Progenitor cell of endocrine pancreas (in vitro differentiated cells): ENCODE measurements around the gene MAST4. TPM values are rescaled to one million over a fixed set of nuclear protein-coding genes. Genes with fewer than 3 reads are reported as not detected.
"Not testable (repeated sequence)": the region's sequence is repeated elsewhere in the genome, so short reads cannot be mapped to it uniquely, and the experiment has no call there.

ENCODE experiments used
- DNase-seq: peaks from one replicate; pipeline ENCODE4 v3.0.0; 2021; ENCODE audit warnings: low spot score; ENCODE audit not compliant: unreplicated experiment
- H3K27ac Mint-ChIP-seq: 2 replicates; pipeline ENCODE4 v1.8.0; 2021; ENCODE audit warnings: mild to moderate bottlenecking, moderate library complexity, mixed read lengths
- H3K27me3 Mint-ChIP-seq: 2 replicates; pipeline ENCODE4 v1.8.0; 2021; ENCODE audit warnings: mixed read lengths
- H3K36me3 Mint-ChIP-seq: 2 replicates; pipeline ENCODE4 v1.8.0; 2022; ENCODE audit warnings: mixed read lengths; ENCODE audit not compliant: insufficient read depth
- H3K4me1 Mint-ChIP-seq: 2 replicates; pipeline ENCODE4 v1.8.0; 2021; ENCODE audit warnings: low read depth, mixed read lengths
- H3K4me3 Mint-ChIP-seq: 2 replicates; pipeline ENCODE4 v1.8.0; 2021; ENCODE audit warnings: low read depth, mild to moderate bottlenecking, moderate library complexity, mixed read lengths
- H3K9me3 Mint-ChIP-seq: 2 replicates; pipeline ENCODE4 v1.8.0; 2021; ENCODE audit warnings: low read depth, mixed read lengths
- total RNA-seq: library from RNA; stranded (reverse); gene quantifications from 2 replicates; pipeline ENCODE4 v1.2.1, GENCODE V29; 2021
- TF ChIP-seq, protein P1 (sequence below): fragments of 200-600 bp; sonication (generic); IDR thresholded peaks from one replicate; pipeline ENCODE4 v1.5.0; 2021; ENCODE audit warnings: antibody characterized with exemption, mild to moderate bottlenecking; ENCODE audit not compliant: unreplicated experiment

Gene MAST4
- total RNA-seq, 1 donor from 2014 or later: 45.3 TPM

DNA sequence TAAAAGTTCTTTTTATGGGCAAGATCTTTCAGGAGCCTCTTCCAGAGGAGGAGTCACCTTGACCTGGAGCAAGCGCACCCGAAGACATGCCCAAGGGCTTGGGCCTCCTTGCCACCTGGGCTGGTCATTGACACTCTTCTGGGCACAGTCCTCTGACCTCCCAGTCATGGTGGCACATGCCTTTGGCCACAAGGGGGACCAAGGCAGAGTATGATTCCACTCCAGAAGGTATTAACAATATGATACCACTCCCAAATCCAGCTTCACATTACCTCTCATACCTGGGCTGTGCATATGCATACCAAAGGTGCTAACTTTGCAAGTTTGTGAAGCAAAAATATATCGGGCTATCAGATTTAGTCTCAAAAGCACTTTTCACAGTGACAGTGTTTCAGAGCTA lies 84.6 kb downstream of the MAST4 start:
- TF ChIP-seq, protein P1, sequence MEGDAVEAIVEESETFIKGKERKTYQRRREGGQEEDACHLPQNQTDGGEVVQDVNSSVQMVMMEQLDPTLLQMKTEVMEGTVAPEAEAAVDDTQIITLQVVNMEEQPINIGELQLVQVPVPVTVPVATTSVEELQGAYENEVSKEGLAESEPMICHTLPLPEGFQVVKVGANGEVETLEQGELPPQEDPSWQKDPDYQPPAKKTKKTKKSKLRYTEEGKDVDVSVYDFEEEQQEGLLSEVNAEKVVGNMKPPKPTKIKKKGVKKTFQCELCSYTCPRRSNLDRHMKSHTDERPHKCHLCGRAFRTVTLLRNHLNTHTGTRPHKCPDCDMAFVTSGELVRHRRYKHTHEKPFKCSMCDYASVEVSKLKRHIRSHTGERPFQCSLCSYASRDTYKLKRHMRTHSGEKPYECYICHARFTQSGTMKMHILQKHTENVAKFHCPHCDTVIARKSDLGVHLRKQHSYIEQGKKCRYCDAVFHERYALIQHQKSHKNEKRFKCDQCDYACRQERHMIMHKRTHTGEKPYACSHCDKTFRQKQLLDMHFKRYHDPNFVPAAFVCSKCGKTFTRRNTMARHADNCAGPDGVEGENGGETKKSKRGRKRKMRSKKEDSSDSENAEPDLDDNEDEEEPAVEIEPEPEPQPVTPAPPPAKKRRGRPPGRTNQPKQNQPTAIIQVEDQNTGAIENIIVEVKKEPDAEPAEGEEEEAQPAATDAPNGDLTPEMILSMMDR: peak; percentile 27
- peaks cover 1% of the 10 kb centered on the region for H3K36me3 Mint-ChIP-seq
- no peak for DNase-seq
- H3K27me3 Mint-ChIP-seq: no peaks in the 10 kb centered on the region
- H3K4me3 Mint-ChIP-seq: no peak overlapping the region
- peak overlapping the region; percentile 34 for H3K27ac Mint-ChIP-seq
- no peaks in the 10 kb centered on the region for H3K9me3 Mint-ChIP-seq
- H3K4me1 Mint-ChIP-seq: peaks cover 29% of the 10 kb centered on the region

DNA sequence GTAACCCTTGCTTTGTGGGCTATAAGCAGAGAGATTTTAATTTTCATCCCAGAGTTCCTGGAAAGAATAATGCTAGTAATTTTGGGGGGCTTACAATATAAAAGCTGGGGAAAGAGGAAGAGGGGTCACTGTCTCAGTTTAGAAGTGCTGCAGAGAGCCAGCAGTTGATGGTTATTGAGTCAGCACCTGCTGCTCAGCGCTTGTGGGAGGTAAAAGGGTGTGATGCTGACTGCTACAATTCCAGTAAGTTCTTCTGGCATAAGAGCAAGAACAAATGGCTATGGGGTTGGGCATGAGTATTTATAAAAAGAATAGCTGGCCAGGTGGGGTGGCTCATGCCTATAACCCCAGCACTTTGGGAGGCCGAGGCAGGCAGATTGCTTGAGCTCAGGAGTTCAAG lies 88.5 kb downstream of the MAST4 start:
- Mint-ChIP-seq H3K4me3 (no peak overlapping the region), H3K36me3 (no peaks in the 10 kb centered on the region), H3K27me3 (no peaks in the 10 kb centered on the region), H3K9me3 (no peaks in the 10 kb centered on the region), H3K4me1 (peaks cover 29% of the 10 kb centered on the region), H3K27ac (no peak overlapping the region)
- TF ChIP-seq, protein P1: no peak
- DNase-seq: no peak

DNA sequence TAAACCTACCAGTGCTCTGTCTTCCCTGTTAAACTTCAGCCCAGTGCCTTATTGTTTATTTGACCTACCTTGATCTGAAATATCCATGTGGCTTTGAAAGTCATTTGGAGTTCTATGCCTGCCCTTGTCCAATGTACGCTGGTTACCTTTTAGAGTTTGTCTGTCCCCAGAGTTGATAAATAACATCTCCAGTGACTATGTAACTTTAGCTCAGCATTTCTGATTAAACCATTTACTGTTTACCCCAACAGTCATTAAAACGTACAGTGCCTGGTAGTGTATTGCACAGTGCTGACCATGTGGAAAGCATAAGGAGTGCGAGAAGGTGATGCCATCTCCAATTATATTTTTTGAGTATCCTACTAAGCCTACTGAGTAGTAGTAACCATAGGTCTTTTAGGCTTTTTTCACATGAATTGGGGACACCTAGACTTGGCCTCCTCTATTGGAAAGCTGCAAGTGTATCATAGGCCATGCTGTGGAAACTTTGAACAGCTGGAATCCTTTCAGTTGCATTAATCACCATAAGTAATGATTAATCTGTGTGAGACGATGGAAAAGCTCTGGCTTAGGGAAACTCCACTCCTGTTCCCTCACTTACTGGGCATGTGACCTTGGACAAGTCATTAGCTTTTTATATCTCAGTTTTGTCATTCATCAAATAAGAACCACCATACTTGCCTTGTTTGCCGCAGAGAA lies 93.5 kb downstream of the MAST4 start:
- H3K36me3 Mint-ChIP-seq: no peaks in the 10 kb centered on the region
- peak overlapping the region; percentile 14 for H3K27ac Mint-ChIP-seq
- H3K27me3 Mint-ChIP-seq: no peaks in the 10 kb centered on the region
- H3K9me3 Mint-ChIP-seq: no peaks in the 10 kb centered on the region
- peaks cover 11% of the 10 kb centered on the region for H3K4me1 Mint-ChIP-seq
- TF ChIP-seq, protein P1: no peak
- H3K4me3 Mint-ChIP-seq: no peak overlapping the region
- DNase-seq: no peak

DNA sequence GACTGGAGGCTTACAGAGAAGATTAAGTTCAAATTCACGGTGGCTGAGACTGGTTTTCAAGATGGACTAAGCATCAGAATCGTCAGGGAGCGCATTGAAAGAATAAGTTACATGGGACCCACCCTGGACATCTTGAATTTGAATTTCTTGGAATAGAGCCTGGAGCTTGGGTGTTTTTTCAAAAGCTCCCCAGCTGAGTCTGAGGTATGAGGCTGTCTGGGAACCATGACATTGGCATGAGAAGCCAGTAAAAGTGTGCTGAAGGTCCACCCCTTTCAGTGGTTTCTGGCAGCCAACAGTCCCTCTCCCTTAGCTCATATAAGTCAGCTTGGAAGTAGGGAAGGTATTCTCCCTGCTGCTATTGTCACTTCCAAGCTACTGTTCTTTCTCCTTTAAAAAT lies 97.8 kb downstream of the MAST4 start:
- peaks cover 14% of the 10 kb centered on the region for H3K4me1 Mint-ChIP-seq
- no peaks in the 10 kb centered on the region for H3K27me3 Mint-ChIP-seq
- DNase-seq: no peak
- H3K27ac Mint-ChIP-seq: no peak overlapping the region
- TF ChIP-seq, protein P1: no peak
- H3K4me3 Mint-ChIP-seq: no peak overlapping the region
- peaks cover 4% of the 10 kb centered on the region for H3K36me3 Mint-ChIP-seq
- peaks cover 4% of the 10 kb centered on the region for H3K9me3 Mint-ChIP-seq

DNA sequence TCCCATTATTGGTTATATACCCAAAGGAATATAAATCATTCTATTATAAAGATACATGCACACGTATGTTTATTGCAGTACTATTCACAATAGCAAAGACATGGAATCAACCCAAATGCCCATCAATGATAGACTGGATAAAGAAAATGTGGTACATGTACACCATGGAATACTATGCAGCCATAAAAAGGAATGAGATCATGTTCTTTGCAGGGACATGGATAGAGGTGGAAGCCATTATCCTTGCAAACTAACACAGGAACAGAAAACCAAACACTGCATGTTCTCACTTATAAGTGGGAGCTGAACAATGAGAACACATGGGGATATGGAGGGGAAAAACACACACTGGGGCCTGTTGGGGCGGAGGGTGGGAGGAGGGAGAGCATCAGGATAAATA lies 99.6 kb downstream of the MAST4 start:
- not testable (repeated sequence) for H3K27me3 Mint-ChIP-seq, H3K4me1 Mint-ChIP-seq, DNase-seq, H3K27ac Mint-ChIP-seq, H3K9me3 Mint-ChIP-seq, H3K4me3 Mint-ChIP-seq, H3K36me3 Mint-ChIP-seq
